K562 treated with DMSO at 1 percent for 48 hours (cell line): ENCODE results near the gene RIPPLY2. TPM values are rescaled to one million over a fixed set of nuclear protein-coding genes. Genes with fewer than 3 reads are reported as not detected.

Experiments used
- total RNA-seq: library from RNA; unstranded; fragments of 300-600 nt; gene quantifications from 2 replicates; pipeline ENCODE4 v1.2.3, GENCODE V29; 2022; ENCODE audit warnings: low replicate concordance; ENCODE audit errors: extremely low read depth

Gene RIPPLY2, protein sequence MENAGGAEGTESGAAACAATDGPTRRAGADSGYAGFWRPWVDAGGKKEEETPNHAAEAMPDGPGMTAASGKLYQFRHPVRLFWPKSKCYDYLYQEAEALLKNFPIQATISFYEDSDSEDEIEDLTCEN
- total RNA-seq, result not detected in 2 replicates

DNA sequence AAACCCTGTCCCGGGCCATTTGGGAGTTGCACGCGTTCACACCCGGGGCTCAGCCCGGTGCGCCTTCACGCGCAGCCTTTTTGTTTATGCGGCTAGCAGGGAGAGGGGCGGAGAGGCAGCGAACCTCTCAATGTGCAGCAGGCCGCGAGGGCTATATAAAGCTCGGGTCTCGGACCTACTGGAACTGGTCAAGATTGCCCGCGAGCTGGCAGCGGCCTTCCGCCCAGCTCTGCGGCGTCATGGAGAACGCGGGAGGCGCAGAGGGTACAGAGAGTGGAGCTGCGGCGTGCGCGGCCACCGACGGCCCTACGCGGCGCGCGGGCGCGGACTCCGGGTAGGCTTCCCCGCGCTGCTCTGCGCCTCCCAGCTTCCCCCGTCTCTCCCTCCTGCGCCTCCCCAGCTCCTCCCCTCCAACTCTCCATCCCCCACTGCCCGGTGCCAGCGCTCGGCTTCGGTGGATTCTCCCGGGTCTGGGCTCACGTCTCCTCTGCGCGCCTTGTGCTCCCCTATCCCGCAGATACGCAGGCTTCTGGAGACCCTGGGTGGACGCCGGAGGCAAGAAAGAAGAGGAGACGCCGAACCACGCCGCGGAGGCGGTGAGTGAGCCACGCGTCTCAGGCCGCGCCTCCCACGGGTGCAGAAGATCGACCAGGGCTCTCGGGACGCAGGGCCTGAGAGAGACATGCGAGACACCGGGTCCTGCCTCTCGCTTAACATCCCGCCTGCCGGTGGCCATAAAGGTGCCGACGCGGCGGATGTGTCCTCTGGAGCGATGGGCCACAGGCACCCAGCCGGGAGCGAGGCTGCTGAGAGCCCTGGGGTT, at the start of gene RIPPLY2:
TSS of gene RIPPLY2 (plus strand) at position 183 of the 823 bp plus-strand sequence. CDS start at position 240, 57 bp downstream.

DNA sequence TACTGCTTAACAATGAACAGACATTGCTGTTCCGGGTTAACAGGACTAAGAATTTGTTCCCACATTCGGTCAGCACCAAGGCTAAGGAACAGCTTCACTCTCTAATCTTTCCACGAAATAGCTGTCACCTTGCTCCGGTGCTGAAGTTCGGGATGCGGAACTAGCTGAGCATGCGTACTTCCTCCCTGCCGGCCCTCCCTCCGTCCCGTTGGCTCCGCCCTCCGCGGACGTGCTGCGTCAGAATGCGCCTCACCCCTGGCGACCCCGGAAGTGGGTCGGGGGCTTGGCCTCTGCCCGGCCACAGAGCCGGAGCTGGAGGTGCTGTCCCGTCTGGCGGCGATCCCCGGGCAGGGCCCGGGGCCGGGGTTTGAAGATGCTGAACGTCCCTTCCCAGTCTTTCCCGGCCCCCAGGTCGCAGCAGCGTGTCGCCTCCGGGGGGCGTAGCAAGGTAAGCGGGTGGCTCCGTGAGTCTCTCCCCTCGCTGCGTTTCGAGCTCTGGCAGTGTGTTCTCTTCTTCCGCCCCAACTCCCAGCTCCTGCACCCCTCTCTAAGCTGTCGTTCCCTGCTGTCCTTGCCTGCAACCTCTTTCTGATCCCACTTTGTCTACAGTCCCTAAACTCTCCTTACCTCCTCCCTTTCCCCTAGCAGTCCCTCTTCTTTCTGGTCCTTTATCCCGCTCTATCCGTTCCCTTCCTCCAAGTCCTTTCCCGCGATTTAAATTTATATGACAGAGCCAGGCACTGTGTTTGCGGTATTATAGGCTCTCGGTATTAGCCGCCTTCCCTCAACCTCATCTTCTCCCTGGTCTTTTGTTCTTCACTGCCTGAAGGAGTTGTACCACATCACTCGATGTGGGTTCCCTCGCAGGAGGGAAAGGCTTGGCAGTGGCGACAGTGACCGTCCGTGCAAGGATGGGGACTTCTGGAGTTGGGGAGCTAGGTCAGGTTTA, 6.5 kb downstream of the RIPPLY2 start, which contains the start of gene CYB5R4:
TSS of gene CYB5R4 (plus strand) at position 280 of the 949 bp plus-strand sequence. CDS start at position 374, 94 bp downstream.

Other genes with a start within 250 kb of the RIPPLY2 start
- gene SNAP91, start 144.3 kb upstream of the RIPPLY2 start, total RNA-seq, result not detected in 2 replicates
- not detected in 2 replicates for gene CYB5R4, start 6.3 kb downstream of the RIPPLY2 start, total RNA-seq
- gene MRAP2, start 180.4 kb downstream of the RIPPLY2 start, total RNA-seq, result not detected in 2 replicates